Liver (tissue), 3 donors: ENCODE measurements around the gene BNC2.

Experiments used
- FOXA1 ChIP-seq: IDR thresholded peaks from 2 replicates; pipeline ENCODE4 v1.6.1; 2016; ENCODE audit warnings: antibody characterized with exemption
- FOXA2 ChIP-seq: IDR thresholded peaks from 2 replicates; pipeline ENCODE4 v1.6.1; 2016; ENCODE audit warnings: antibody characterized with exemption
- GABPA ChIP-seq, 2 donors: IDR thresholded peaks in 1 of 2; conservative IDR thresholded peaks in 1 of 2; 2 replicates each; pipeline ENCODE4 v1.6.1; 2016; ENCODE audit warnings: antibody characterized with exemption in 2 of 2, mild to moderate bottlenecking in 1 of 2, moderate library complexity in 1 of 2
- JUND ChIP-seq, 2 donors: IDR thresholded peaks; 2 replicates each; pipeline ENCODE4 v1.6.1; 2016; ENCODE audit warnings: antibody characterized with exemption in 2 of 2
- RAD21 ChIP-seq, 2 donors: IDR thresholded peaks; 2 replicates each; pipeline ENCODE4 v1.6.1; 2016; ENCODE audit warnings: antibody characterized with exemption in 2 of 2, mild to moderate bottlenecking in 2 of 2
- RXRA ChIP-seq, 2 donors: IDR thresholded peaks; 2 replicates each; pipeline ENCODE4 v1.6.1; 2017 to 2018; ENCODE audit warnings: antibody characterized with exemption in 2 of 2, mild to moderate bottlenecking in 1 of 2
- SP1 ChIP-seq: IDR thresholded peaks from 2 replicates; pipeline ENCODE4 v1.6.1; 2018; ENCODE audit warnings: antibody characterized with exemption, mild to moderate bottlenecking
- TAF1 ChIP-seq: conservative IDR thresholded peaks from 2 replicates; pipeline ENCODE4 v1.6.1; 2016; ENCODE audit warnings: antibody characterized with exemption, mild to moderate bottlenecking
- TF ChIP-seq, protein P1 (sequence below): fragments of 150-350 bp; IDR thresholded peaks from 2 replicates; pipeline ENCODE4 v1.5.1; 2017; ENCODE audit warnings: improper control_type of control experiment, low read depth, low read length; ENCODE audit not compliant: missing input control
- TF ChIP-seq, protein P2 (sequence below): IDR thresholded peaks from 2 replicates; pipeline ENCODE4 v1.6.1; 2016; ENCODE audit warnings: antibody characterized with exemption
- TF ChIP-seq, protein P3 (sequence below): IDR thresholded peaks from 2 replicates; pipeline ENCODE4 v1.6.1; 2016; ENCODE audit warnings: antibody characterized with exemption
- TF ChIP-seq, protein P4 (sequence below): IDR thresholded peaks from 2 replicates; pipeline ENCODE4 v1.6.1; 2016; ENCODE audit warnings: antibody characterized with exemption, mild to moderate bottlenecking
- donor health status: healthy.
- donor health status: healthy.

DNA sequence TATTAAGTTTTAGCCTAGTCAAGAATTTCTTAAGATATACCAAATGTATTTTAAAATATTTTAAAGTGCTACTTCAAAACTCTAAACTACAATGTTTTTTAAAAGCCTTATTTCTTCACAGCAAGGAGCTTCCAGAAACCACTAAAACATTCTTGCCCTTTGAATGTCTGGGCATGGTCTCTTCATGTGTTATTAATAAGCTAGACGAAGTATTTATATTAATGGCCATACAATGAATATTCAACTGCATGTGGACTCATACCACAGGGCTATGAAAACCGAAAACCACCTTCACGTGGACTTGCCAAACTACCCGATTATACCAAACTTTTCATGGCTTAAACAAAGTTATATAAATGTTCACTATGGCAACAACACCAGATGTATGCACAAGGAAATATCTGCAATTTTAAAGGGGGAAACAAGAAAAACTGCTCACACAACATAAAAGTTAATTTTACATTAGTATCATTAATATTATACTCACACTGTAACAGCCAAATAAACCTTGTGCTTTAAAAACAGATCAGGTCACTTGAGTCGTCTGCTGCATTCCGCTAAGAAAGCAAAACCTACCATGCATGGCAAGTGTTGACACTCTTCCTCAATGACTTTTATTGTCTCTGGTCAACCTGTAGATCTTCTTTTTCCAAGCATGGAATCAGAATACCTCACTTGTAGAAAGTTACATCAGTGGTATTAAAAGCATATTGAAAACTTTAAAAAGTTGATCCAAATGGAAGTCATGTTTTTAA, 246.3 kb downstream of the BNC2 start:
- TF ChIP-seq JUND (IDR thresholded peaks at IDR 0.05) (no peak), RAD21 (IDR thresholded peaks at IDR 0.05) (no peak), GABPA (IDR thresholded peaks at IDR 0.05 in 1 of 2, conservative IDR thresholded peaks at IDR 0.05 in 1 of 2) (no peak), FOXA2 (no peak), FOXA1 (no peak), TAF1 (no peak), SP1 (no peak), RXRA (IDR thresholded peaks at IDR 0.05) (no peak)
- TF ChIP-seq, protein P1, sequence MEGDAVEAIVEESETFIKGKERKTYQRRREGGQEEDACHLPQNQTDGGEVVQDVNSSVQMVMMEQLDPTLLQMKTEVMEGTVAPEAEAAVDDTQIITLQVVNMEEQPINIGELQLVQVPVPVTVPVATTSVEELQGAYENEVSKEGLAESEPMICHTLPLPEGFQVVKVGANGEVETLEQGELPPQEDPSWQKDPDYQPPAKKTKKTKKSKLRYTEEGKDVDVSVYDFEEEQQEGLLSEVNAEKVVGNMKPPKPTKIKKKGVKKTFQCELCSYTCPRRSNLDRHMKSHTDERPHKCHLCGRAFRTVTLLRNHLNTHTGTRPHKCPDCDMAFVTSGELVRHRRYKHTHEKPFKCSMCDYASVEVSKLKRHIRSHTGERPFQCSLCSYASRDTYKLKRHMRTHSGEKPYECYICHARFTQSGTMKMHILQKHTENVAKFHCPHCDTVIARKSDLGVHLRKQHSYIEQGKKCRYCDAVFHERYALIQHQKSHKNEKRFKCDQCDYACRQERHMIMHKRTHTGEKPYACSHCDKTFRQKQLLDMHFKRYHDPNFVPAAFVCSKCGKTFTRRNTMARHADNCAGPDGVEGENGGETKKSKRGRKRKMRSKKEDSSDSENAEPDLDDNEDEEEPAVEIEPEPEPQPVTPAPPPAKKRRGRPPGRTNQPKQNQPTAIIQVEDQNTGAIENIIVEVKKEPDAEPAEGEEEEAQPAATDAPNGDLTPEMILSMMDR, result no peak
- TF ChIP-seq, protein P2, sequence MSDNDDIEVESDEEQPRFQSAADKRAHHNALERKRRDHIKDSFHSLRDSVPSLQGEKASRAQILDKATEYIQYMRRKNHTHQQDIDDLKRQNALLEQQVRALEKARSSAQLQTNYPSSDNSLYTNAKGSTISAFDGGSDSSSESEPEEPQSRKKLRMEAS, result no peak
- TF ChIP-seq, protein P3, sequence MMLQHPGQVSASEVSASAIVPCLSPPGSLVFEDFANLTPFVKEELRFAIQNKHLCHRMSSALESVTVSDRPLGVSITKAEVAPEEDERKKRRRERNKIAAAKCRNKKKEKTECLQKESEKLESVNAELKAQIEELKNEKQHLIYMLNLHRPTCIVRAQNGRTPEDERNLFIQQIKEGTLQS, result no peak
- TF ChIP-seq, protein P4, sequence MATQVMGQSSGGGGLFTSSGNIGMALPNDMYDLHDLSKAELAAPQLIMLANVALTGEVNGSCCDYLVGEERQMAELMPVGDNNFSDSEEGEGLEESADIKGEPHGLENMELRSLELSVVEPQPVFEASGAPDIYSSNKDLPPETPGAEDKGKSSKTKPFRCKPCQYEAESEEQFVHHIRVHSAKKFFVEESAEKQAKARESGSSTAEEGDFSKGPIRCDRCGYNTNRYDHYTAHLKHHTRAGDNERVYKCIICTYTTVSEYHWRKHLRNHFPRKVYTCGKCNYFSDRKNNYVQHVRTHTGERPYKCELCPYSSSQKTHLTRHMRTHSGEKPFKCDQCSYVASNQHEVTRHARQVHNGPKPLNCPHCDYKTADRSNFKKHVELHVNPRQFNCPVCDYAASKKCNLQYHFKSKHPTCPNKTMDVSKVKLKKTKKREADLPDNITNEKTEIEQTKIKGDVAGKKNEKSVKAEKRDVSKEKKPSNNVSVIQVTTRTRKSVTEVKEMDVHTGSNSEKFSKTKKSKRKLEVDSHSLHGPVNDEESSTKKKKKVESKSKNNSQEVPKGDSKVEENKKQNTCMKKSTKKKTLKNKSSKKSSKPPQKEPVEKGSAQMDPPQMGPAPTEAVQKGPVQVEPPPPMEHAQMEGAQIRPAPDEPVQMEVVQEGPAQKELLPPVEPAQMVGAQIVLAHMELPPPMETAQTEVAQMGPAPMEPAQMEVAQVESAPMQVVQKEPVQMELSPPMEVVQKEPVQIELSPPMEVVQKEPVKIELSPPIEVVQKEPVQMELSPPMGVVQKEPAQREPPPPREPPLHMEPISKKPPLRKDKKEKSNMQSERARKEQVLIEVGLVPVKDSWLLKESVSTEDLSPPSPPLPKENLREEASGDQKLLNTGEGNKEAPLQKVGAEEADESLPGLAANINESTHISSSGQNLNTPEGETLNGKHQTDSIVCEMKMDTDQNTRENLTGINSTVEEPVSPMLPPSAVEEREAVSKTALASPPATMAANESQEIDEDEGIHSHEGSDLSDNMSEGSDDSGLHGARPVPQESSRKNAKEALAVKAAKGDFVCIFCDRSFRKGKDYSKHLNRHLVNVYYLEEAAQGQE, result no peak
